ENCODE measurements around the gene NUTM2E.
"Not testable (repeated sequence)": the region's sequence is repeated elsewhere in the genome, so short reads cannot be mapped to it uniquely, and the experiment has no call there.

DNA sequence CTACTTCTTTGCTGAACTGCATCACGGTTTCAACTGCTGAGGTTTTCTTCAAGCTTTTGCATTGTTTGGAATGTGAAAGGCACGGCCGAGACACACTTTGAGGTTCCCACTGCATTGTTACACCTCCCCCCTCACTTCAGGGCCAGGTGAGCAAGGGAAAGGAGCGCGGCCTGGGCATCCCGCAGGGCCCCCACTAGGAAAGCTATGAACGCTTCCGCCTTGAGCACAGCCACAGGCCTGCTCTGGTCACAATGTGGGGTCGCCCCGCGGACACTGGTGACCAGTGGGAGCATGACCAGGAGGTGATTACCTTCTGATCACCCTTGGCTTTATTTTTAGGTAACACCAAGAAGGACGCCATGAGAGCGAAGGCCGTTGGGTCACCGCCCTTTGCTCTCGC lies 11.9 kb downstream of the NUTM2E start:
- TF ChIP-seq, protein P1, sequence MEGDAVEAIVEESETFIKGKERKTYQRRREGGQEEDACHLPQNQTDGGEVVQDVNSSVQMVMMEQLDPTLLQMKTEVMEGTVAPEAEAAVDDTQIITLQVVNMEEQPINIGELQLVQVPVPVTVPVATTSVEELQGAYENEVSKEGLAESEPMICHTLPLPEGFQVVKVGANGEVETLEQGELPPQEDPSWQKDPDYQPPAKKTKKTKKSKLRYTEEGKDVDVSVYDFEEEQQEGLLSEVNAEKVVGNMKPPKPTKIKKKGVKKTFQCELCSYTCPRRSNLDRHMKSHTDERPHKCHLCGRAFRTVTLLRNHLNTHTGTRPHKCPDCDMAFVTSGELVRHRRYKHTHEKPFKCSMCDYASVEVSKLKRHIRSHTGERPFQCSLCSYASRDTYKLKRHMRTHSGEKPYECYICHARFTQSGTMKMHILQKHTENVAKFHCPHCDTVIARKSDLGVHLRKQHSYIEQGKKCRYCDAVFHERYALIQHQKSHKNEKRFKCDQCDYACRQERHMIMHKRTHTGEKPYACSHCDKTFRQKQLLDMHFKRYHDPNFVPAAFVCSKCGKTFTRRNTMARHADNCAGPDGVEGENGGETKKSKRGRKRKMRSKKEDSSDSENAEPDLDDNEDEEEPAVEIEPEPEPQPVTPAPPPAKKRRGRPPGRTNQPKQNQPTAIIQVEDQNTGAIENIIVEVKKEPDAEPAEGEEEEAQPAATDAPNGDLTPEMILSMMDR (IDR thresholded peaks at IDR 0.05) = not testable (repeated sequence)
- TF ChIP-seq EZH2 (IDR thresholded peaks at IDR 0.05) = not testable (repeated sequence)

All from neural progenitor cell (in vitro differentiated cells).